Right cardiac atrium (tissue), 5 donors: ENCODE results near the gene AHCYL1. TPM values are rescaled to one million over a fixed set of nuclear protein-coding genes. Genes with fewer than 3 reads are reported as not detected.

Source experiments
- ATAC-seq, 2 donors: fragments of 200-7000 bp; cut with Tn5 transposase; one replicate each; pipeline versions ENCODE4 v1.8.0 to v1.9.1; 2020; ENCODE audit warnings: moderate library complexity in 2 of 2, mild to moderate bottlenecking in 1 of 2
- DNase-seq, 3 donors: peaks; one replicate each; pipeline ENCODE4 v3.0.0-alpha.2; 2020
- H3K27ac ChIP-seq: one replicate; pipeline ENCODE4 v1.5.1; 2013; ENCODE audit warnings: mild to moderate bottlenecking, low read length, control low read depth, moderate library complexity
- H3K27me3 ChIP-seq: one replicate; pipeline ENCODE4 v1.6.1; 2013; ENCODE audit not compliant: control insufficient read depth, insufficient read depth
- H3K4me1 ChIP-seq: one replicate; pipeline ENCODE4 v1.6.1; 2013; ENCODE audit warnings: low read length; ENCODE audit not compliant: control insufficient read depth, insufficient read depth
- H3K4me3 ChIP-seq: one replicate; pipeline ENCODE4 v1.5.1; 2013; ENCODE audit warnings: low read length, control low read depth
- H3K9me3 ChIP-seq: one replicate; pipeline ENCODE4 v1.6.1; 2013; ENCODE audit warnings: low read length; ENCODE audit not compliant: control insufficient read depth
- whole genome bisulfite sequencing: extraction: QIAGEN DNeasy Blood & Tissue Kit; methylation state at CpG from one replicate; pipeline ENCODE4 v1.1.7; 2013; 5-methylcytosine and 5-hydroxymethylcytosine counted together
- intact Hi-C, 4 donors: fragments of 100-400 bp; cut with DNase I; formaldehyde crosslinking; loops; one replicate each; pipeline versions ENCODE4 v1.11.0 to v1.14.0; 2022 to 2023
- polyA plus RNA-seq: library from polyadenylated mRNA; stranded (reverse); fragments of 200-250 nt; gene quantifications from one replicate; pipeline ENCODE4 v1.2.3, GENCODE V29; 2013
- total RNA-seq, 4 donors: library from RNA; stranded (reverse); fragmentation: NEBNext Ultra II Directional; extraction: Animal tissue kit (Norgen Biotek cat#: 25700); gene quantifications; one replicate each; pipeline ENCODE4 v1.2.1, GENCODE V29; 2021
- donor health status: healthy with polysubstance abuse.
- donor health status: DM: no; HTN: yes; CAD: no.
- donor health status: DM: no; HTN: no; CAD: no.
- donor health status: DM: no; HTN: yes; CAD: no; lungs with severe emphysema.
- donor health status: DM: yes; HTN: yes; CAD: no.

The AHCYL1 gene
- total and polyA plus RNA-seq, 5 donors, result 27.7 to 49.6 (median 40.7) TPM

GRCh38 chr1:110061341-110061740, 76.8 kb downstream of the AHCYL1 start:
- 95% methylated on average over 10 of the region's 10 CpGs for WGBS
- ATAC-seq, result no peak

GRCh38 chr1:110062612-110063011, 78.0 kb downstream of the AHCYL1 start:
- Histone ChIP-seq H3K9me3 (no peaks in the 10 kb centered on the region), H3K4me1 (no peaks in the 10 kb centered on the region), H3K4me3 (no peak overlapping the region), H3K27me3 (no peaks in the 10 kb centered on the region), H3K27ac (no peak overlapping the region)
- DNase-seq (no peak), ATAC-seq (no peak)
- intact Hi-C loops, result no loop called here
- WGBS, result 76% methylated on average over 2 of the region's 2 CpGs

More at GRCh38 chr1:110061341-110061740, 76.8 kb downstream of the AHCYL1 start:
- peak in 1 of 3 donors; percentile 25 for DNase-seq
- intact Hi-C loops, result no loop called here
- no peaks in the 10 kb centered on the region for H3K27me3 ChIP-seq
- H3K9me3 ChIP-seq, result no peaks in the 10 kb centered on the region
- H3K4me3 ChIP-seq, result no peak overlapping the region
- no peaks in the 10 kb centered on the region for H3K4me1 ChIP-seq
- H3K27ac ChIP-seq, result no peak overlapping the region

- Histone ChIP-seq H3K9me3 (no peaks in the 10 kb centered on the region), H3K4me1 (no peaks in the 10 kb centered on the region), H3K4me3 (no peak overlapping the region), H3K27ac (no peak overlapping the region), H3K27me3 (no peaks in the 10 kb centered on the region)
- intact Hi-C loops, result no loop called here
- ATAC-seq, result no peak
- WGBS, result 85% methylated on average over 4 of the region's 4 CpGs
- DNase-seq, result peak in 1 of 3 donors; percentile 37
Observed at GRCh38 chr1:110063781-110064180, 79.2 kb downstream of the AHCYL1 start.

- no peak overlapping the region for H3K27ac ChIP-seq
- peak in 1 of 3 donors; percentile 32 for DNase-seq
- no peak overlapping the region for H3K4me3 ChIP-seq
- H3K9me3 ChIP-seq, result no peaks in the 10 kb centered on the region
- H3K27me3 ChIP-seq, result no peaks in the 10 kb centered on the region
- intact Hi-C loops, result no loop called here
- 86% methylated on average over 18 of the region's 18 CpGs for WGBS
- H3K4me1 ChIP-seq, result no peaks in the 10 kb centered on the region
- ATAC-seq, result no peak
Observed at GRCh38 chr1:110064576-110065337, 80.2 kb downstream of the AHCYL1 start.

- Histone ChIP-seq H3K4me1 (no peaks in the 10 kb centered on the region), H3K9me3 (no peaks in the 10 kb centered on the region), H3K27me3 (no peaks in the 10 kb centered on the region), H3K4me3 (no peak overlapping the region), H3K27ac (no peak overlapping the region)
- DNase-seq (no peak), ATAC-seq (no peak)
- intact Hi-C loops, result no loop called here
- 89% methylated on average over 5 of the region's 5 CpGs for WGBS
Observed at GRCh38 chr1:110065841-110066240, 81.3 kb downstream of the AHCYL1 start.

GRCh38 chr1:110067479-110067892, 82.9 kb downstream of the AHCYL1 start:
- DNase-seq (no peak), ATAC-seq (no peak)
- H3K4me3 ChIP-seq, result no peak overlapping the region
- no peak overlapping the region for H3K27ac ChIP-seq
- H3K27me3 ChIP-seq, result no peaks in the 10 kb centered on the region
- H3K4me1 ChIP-seq, result no peaks in the 10 kb centered on the region
- intact Hi-C loops, result no loop called here
- no peaks in the 10 kb centered on the region for H3K9me3 ChIP-seq
- WGBS, result 59% methylated on average over 23 of the region's 23 CpGs

- H3K27me3 ChIP-seq, result no peaks in the 10 kb centered on the region
- H3K4me3 ChIP-seq, result no peak overlapping the region
- ATAC-seq, result peak in 1 of 2 donors; percentile 10
Observed at GRCh38 chr1:110067893-110068645, 83.5 kb downstream of the AHCYL1 start.

GRCh38 chr1:110068646-110069403, 84.3 kb downstream of the AHCYL1 start:
- intact Hi-C loops, result no loop called here
- Histone ChIP-seq H3K27me3 (no peaks in the 10 kb centered on the region), H3K9me3 (no peaks in the 10 kb centered on the region), H3K4me3 (no peak overlapping the region), H3K4me1 (no peaks in the 10 kb centered on the region), H3K27ac (no peak overlapping the region)
- peak in 1 of 2 donors; percentile 25 for ATAC-seq
- 8% methylated on average over 68 of the region's 68 CpGs for WGBS
- DNase-seq, result no peak

More at GRCh38 chr1:110067893-110068645, 83.5 kb downstream of the AHCYL1 start:
- H3K9me3 ChIP-seq, result no peaks in the 10 kb centered on the region
- no peak overlapping the region for H3K27ac ChIP-seq
- WGBS, result 16% methylated on average over 68 of the region's 68 CpGs
- DNase-seq, result no peak
- H3K4me1 ChIP-seq, result no peaks in the 10 kb centered on the region
- intact Hi-C loops, result no loop called here

- 29% methylated on average over 64 of the region's 64 CpGs for WGBS
- no peaks in the 10 kb centered on the region for H3K4me1 ChIP-seq
- no peaks in the 10 kb centered on the region for H3K27me3 ChIP-seq
- intact Hi-C loops, result no loop called here
- ATAC-seq, result peak; percentile 15 to 20
- no peak overlapping the region for H3K27ac ChIP-seq
- no peaks in the 10 kb centered on the region for H3K9me3 ChIP-seq
- H3K4me3 ChIP-seq, result peak overlapping the region; percentile 40
- DNase-seq, result no peak
Observed at GRCh38 chr1:110069404-110070281, 85.1 kb downstream of the AHCYL1 start.

- Histone ChIP-seq H3K9me3 (no peaks in the 10 kb centered on the region), H3K4me1 (no peaks in the 10 kb centered on the region), H3K27ac (no peak overlapping the region), H3K4me3 (peak overlapping the region; percentile 40), H3K27me3 (no peaks in the 10 kb centered on the region)
- 6% methylated on average over 52 of the region's 52 CpGs for WGBS
- DNase-seq (peak in 1 of 3 donors; percentile 58), ATAC-seq (no peak)
- intact Hi-C loops, result no loop called here
Observed at GRCh38 chr1:110070282-110070669, 85.7 kb downstream of the AHCYL1 start.
